GM19239 (cell line): ENCODE data around the gene EXO1.
"Not testable (repeated sequence)": the region's sequence is repeated elsewhere in the genome, so short reads cannot be mapped to it uniquely, and the experiment has no call there.

Source experiments
- DNase-seq: peaks from one replicate; pipeline ENCODE4 v3.0.0; 2011; ENCODE audit warnings: low spot score; ENCODE audit not compliant: insufficient read length
- FAIRE-seq: peaks from 2 replicates; lab custom pipeline; 2011; peaks lifted over from hg19 to GRCh38; lab: Jason Lieb, UNC

EXO1 gene

DNA sequence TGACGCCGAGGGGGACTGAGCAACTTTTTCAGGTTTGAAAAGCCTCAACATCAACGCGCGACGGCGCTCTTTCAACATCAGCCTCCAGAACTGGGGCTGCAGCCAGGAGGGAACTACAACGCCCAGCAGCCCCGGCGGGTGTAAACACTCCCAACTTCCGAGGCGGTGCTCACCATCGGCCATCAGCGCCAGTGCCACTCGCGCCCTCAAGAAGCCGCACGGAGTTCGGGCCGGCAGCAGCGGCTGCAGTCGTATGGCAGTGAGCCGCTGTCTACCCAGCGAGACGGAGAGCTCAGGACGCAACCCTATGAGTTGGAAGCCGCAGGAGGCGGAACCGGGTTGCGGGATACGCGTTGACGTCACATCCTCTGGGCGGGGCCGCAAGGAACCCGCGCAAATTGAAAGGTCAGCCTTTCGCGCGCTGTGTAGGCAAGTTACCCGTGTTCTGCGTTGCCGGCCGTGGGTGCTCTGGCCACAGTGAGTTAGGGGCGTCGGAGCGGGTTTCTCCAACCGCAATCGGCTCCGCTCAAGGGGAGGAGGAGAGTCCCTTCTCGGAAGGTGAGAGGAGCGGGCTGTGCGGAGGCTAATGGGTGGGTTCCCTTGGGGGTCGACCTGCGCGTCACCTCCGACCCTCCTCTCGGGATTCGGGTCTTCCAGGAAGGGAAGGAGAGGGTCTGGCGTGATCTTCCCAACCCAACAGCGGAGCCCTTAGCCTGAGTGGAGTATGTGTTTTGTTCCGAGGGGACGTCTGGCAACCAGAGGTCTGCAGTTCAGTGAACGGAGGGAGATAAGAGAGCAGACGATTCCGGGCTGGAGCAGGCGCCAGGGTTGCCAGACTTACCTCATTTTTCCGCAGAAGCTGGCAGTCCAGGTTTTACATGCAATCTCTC is at the start of gene EXO1:
TSS of gene EXO1 (plus strand) at position 409 of the 890 bp plus-strand sequence. CDS start 2,222 bp downstream, outside the sequence.
- peak; percentile 94 for FAIRE-seq
- peak; percentile 87 for DNase-seq

GRCh38 chr1:241799416-241799815 is 48.6 kb upstream of the EXO1 start:
- FAIRE-seq = no peak
- no peak for DNase-seq

- FAIRE-seq = no peak
Measured at GRCh38 chr1:241800640-241801039, 47.4 kb upstream of the EXO1 start.

GRCh38 chr1:241802863-241803262 is 45.1 kb upstream of the EXO1 start:
- FAIRE-seq (no peak), DNase-seq (no peak)

More at GRCh38 chr1:241800640-241801039, 47.4 kb upstream of the EXO1 start:
- no peak for DNase-seq

DNA sequence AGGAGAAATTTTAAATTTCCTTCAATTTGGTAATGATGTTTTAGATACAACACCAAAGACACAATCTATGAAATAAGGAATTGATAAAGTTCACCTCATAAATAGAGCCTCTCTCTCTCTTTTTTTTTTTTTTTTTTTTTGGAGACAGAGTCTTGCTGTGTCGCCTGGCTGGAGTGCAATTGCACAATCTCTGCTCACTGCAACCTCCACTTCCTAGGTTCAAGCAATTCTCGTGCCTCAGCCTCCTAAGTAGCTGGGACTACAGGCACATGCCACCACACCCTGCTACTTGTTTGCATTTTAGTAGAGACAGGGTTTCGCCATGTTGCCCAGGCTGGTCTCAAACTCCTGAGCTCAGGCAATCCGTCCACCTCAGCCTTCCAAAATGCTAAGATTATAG is 43.3 kb upstream of the EXO1 start:
- not testable (repeated sequence) for FAIRE-seq, DNase-seq

- FAIRE-seq (no peak), DNase-seq (no peak)
Measured at GRCh38 chr1:241808265-241808664, 39.7 kb upstream of the EXO1 start.

DNA sequence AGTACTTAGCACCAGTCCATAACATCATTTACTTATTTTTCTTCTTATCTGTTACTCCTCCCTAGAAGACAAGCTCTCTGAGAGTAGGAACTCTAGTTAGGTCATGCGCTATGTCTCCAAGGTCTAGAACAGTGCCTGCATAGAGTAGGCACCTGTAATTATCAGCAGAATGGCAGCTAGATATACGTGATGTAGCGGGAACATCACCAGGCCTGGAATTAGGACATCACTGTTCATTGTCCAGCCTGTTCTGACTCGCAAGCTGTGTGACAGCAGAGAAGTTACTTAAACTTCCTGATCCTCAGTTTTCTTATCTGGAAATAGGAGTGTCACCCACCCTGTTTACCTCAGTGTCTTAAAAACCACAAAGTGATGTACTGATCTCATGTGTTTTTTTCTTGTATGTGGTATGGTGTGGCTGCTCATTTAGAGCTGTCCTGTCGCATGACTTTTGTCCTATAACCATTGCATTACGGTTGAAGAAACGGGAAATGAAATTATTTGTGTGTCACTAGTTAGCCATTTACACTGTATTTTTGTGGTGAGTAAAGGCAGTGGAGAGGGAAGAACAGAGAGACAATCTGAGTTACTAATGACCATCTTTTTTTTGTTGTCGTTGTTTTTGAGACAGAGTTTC is 37.1 kb upstream of the EXO1 start:
- FAIRE-seq = peak; percentile 61

DNA sequence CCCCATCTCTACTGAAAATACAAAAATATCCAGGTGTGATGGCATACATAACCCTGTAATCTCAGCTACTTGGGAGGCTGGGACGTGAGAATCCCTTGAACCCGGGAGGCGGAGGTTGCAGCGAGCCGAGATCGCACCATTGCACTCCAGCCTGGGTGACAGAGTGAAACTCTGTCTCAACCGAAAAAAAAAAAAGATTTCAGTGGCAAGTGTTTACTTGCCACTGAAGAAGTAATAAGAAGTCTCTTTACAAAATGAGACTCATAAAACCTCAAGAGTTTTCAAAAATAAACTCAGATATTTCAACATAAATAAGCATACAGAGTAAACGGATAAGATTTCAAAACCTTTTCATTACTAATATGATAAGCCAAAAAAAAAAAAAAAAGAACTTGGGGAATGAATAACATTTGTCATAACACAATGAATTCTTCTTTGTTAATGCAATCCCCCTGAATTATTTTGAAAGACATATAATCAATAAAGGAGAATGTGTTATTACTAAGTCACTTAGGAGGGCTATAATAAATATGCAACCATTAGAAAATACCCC is 34.2 kb upstream of the EXO1 start:
- FAIRE-seq = no peak
- no peak for DNase-seq

More for the DNA sequence above, 37.1 kb upstream of the EXO1 start:
- peak; percentile 5 for DNase-seq

DNA sequence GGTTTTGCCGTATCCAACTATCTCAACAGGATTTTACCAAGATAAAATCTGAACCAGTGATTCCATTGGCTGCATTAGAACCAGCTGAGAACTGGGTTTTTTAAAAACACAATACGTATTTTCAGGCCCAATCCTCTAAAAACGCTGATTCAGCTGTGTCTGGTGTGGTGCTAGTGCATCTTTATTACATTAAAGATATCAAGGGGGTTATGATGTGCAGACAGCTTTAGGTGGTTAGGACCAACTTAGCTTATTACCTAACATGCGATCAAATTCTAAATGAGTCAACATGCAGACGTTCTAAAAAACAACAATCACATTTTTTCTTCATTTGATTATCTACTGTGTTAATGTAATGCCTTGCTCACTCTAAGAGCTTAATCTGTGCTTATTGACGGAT is 32.0 kb upstream of the EXO1 start:
- FAIRE-seq (no peak), DNase-seq (no peak)

DNA sequence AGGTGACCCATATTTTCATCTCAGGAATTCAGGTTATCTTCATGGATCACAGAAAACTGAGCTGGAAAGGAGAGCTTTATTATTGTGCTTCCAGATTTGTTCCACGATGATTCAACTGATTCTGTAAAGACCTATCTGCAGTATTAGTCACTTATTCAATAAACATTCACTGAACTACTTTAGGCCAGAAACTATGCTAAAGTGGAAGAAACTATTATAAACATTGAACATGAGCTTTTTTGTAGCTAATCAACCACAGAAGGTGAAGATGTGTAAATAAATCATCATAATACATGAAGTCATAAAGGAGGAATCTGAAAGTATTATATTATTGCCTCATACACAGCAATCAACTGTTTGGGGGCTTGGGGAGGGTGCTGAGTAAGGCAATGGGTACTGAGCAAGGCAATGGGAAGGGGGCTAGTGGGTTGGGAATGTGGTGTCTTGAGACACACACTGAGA is 30.6 kb upstream of the EXO1 start:
- FAIRE-seq (peak; percentile 44), DNase-seq (no peak)

GRCh38 chr1:241817956-241818612 is 29.9 kb upstream of the EXO1 start:
- peak; percentile 59 for FAIRE-seq
- DNase-seq = no peak

- DNase-seq (no peak), FAIRE-seq (no peak)
Measured at GRCh38 chr1:241819340-241819866, 28.6 kb upstream of the EXO1 start.

DNA sequence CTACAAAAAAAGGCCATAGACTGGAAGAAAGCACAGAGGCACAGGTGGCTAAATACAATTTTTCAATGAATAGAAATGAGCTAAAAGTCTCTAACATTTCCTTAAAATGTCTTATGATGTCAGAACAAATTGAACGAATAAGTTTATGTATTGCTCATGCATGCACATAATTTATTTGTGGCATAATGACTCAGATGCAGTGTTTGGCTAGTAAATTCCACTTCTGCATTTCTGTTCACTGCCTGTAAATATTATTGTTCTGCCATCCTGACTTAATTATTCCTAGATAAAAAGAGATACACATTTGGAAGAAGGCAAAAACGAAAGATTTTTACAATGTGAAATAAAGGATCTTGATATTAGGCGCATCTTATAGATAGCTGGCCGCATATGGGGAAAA is 26.6 kb upstream of the EXO1 start:
- no peak for FAIRE-seq
- DNase-seq = no peak

DNA sequence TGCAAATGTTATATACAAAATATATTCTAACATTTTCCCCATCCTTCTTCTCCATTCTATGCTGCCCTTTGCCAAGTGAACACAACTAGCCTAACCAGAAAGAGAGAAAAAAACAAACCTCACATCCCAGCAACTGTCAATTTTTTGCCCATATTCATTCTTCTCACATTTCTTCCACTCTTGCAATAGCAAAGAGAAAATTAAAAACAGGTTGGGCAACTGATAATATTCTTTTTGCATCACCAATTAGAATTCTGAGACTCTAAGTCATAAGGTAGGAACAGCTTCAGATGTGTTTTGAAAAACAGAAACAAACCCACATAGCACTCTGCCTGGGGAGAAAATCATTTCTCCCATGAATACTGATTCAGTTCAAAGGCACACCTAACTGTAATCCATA is 25.2 kb upstream of the EXO1 start:
- DNase-seq (no peak), FAIRE-seq (no peak)

DNA sequence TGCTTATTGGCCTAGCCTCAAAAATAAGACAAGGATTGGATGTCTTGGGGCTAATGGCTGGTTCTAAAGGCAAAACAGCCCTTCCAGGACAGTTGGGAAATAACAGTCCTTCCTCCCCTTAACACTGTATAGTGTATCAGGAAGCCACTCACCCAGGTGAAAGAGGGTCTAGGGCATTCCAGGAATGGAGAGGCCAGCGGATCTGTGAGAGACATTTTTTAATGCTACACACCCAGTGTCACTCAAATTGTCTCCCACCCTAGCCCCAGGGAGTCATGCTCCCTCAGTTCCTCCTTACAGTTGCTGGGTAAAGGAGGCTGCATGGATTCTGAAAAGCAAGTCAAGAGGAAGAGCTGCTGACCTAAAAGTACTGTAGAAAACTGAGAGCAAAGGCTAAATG is 24.1 kb upstream of the EXO1 start:
- no peak for FAIRE-seq
- DNase-seq = no peak

- FAIRE-seq (no peak), DNase-seq (no peak)
Measured at GRCh38 chr1:241825581-241825980, 22.4 kb upstream of the EXO1 start.

DNA sequence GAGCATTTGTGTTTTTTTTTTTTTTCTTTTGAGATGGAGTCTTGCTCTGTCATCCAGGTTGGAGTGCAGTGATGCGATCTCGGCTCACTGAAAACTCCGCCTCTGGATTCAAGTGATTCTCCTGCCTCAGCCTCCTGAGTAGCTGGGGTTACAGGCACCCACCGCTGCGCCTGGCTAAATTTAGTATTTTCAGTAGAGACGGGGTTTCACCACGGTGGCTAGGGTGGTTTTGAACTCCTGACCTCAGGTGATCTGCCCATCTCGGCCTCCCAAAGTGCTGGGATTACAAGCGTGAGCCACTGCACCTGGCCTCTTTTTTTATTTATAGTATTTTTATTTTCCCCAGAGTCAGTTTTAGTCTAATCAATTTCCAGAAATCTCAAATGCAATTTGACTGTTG is 21.4 kb upstream of the EXO1 start:
- DNase-seq, FAIRE-seq: not testable (repeated sequence)

- no peak for FAIRE-seq
- no peak for DNase-seq
Measured at GRCh38 chr1:241827264-241827663, 20.7 kb upstream of the EXO1 start.

GRCh38 chr1:241828463-241829021 is 19.5 kb upstream of the EXO1 start:
- no peak for FAIRE-seq

GRCh38 chr1:241829468-241829867 is 18.5 kb upstream of the EXO1 start:
- DNase-seq (no peak), FAIRE-seq (no peak)

More at GRCh38 chr1:241828463-241829021, 19.5 kb upstream of the EXO1 start:
- no peak for DNase-seq
